Stimulated activated CD8-positive, alpha-beta memory T cell treated with anti-CD3 and anti-CD28 coated beads, Interleukin-4, amount 100 ng/mL, for 1 hour (primary cell): Measurements from ENCODE around the gene GGA3.
"Not testable (repeated sequence)": the region's sequence is repeated elsewhere in the genome, so short reads cannot be mapped to it uniquely, and the experiment has no call there.

Source experiments
- DNase-seq, 2 donors: peaks; one replicate each; pipeline ENCODE4 v3.0.0-alpha.2; 2020; ENCODE audit warnings: low read depth in 2 of 2, low spot score in 1 of 2

GGA3 gene

GRCh38 chr17:75219815-75220214 is 41.6 kb downstream of the GGA3 start:
- DNase-seq: no peak

DNA sequence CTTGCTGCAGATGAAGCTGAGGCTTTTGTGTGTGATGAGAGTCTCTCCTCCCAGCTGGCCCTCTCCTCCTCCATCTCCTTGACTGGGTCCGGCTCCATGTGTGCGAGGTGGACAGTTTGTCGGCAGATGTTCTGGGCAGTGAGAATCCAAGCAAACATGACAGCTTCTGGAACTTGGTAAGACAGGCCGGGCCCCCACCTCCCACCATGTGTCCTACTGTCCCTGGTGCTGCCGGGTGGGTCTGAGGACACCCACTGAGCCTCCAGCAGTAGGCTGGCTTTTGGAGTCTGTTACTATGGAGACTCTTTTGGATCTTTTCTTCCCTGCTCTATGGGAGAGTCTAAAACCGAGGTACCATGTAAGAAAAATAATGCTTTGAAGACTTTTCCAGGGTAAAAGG is 43.3 kb downstream of the GGA3 start:
- DNase-seq: no peak

GRCh38 chr17:75209061-75209460 is 52.3 kb downstream of the GGA3 start:
- DNase-seq: no peak

GRCh38 chr17:75208161-75208560 is 53.2 kb downstream of the GGA3 start:
- DNase-seq: no peak

DNA sequence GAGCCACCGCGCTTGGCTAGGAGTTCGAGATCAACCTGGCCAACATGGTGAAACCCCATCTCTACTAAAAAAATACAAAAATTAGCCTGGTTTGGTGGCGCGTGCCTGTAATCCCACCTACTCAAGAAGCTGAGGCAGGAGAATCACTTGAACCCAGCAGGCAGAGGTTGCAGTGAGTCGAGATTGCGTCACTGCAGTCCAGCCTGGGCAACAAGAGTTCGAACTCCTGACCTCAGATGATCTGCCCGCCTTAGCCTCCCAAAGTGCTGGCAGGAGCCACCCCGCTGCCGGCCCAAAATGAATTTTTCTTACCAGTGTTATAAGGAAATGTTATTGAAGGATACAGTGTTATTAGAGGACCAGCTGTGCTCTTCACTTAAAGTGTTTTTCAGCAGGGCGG is 53.6 kb downstream of the GGA3 start:
- DNase-seq: no peak

GRCh38 chr17:75207050-75207407 is 54.4 kb downstream of the GGA3 start:
- not testable (repeated sequence) for DNase-seq

DNA sequence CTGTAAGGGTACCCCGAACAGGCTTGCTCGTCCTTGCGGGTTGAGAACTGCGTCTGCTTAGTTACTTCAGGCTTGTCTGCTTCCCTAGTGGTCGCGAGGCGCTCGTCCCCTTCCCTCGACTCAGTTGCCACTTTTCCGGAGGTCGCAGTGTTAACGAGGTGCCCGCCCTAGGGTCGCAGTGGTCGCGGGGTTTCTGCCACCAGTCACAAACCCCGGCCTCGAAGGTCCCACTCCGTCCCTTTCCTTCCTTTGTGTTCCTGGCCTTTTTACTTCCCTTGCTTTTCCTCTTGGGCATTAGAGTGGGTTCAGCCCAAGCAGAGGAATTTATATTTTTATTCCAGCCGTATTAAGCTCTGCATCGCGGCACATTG is 55.6 kb downstream of the GGA3 start:
- DNase-seq: no peak

DNA sequence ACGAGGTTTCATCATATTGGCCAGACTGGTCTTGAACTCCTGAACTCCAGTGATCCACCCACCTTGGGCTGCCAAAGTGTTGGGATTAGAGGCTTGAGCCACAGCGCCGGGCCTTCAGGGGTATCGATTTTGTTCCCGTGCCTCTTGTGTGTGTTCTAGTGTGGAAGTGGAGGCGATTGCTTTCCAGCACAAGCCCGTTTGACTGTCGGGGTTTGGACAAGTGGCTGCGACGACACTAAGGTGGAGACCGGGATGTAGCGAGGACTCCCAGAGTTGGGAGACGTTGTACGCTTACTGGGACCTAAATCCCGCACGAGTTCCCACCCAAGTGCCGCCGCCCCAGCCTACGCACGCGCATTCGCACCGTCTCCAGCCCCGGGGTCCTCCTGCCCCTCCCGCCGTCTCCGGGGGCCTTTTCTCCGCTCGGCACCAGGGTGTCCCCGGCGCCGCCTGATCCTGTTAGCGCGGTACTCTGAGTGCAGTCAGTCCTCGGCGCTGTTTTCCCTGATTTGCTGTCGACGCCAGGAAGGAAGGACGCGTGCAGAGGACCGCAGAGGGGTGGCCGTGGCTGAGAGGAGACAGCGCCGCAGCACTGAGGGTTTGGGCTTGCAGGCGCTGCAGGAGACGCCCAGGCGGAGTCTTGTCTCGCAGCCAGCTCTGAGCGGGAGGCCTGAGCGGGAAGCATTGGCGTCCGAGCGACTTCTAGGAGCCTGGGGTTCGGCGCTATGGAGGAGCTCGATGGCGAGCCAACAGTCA is 56.2 kb downstream of the GGA3 start, which contains the start of gene NUP85:
Gene NUP85 (plus strand): TSS at position 643 of the 756 bp plus-strand sequence. CDS start 83 bp downstream, at position 726.
- DNase-seq: peak; percentile 77 to 86

- DNase-seq: no peak
Measured at GRCh38 chr17:75199886-75200618, 61.4 kb downstream of the GGA3 start.

DNA sequence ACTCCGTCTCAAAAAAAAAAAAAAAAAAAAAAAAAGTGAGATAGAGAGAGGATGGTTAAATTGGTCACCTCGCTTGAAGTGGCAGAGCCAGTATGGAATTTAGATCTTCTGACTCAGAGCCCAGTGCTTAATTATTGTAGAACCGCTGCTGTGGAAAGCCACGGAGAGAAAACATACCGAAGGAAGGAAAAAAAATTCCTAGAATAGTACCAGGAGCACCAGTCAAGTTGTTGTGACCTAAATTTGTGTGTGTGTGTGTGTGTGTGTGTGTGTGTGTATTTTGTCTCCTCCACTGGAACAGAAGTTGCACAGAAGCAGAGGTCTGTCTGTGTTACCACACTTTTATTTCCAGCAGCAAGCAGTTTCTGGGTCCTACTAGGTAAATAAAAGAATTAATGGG is 66.5 kb downstream of the GGA3 start:
- no peak for DNase-seq

DNA sequence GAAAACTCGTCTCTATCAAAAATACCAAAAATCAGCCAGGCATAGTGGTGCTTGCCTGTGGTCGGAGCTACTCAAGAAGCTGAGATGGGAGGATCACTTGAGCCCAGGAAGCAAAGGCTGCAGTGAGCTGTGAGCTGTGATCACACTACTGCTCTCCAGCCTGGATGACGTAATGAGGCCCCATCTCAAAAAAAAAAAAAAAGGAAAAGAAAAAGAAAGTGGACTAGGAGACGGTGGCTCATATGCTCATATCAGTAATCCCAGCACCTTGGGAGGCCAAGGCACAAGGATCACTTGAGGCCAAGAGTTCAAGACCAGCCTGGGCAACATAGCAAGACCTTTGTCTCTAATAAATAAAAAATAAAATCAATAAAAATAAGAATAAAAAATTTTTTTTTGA is 69.8 kb downstream of the GGA3 start:
- DNase-seq: no peak

DNA sequence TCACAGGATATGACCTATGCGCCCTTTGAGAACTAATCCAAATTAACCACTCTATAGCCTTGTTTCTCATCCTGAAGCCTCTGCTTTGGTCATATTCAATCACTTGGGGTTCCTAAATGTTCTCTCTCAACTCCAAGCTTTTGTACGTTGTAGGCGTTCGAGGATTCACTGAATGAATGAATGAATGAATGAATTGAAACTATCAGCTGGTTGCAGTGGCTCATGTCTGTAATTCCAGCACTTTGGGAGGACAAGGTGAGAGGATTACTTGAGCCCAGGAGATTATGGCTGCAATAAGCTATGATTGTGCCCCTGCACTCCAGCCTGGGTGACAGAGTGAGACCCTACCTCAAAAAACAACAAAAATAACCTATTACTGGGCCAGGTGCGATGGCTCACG is 72.8 kb downstream of the GGA3 start:
- no peak for DNase-seq
